Motor neuron (in vitro differentiated cells): ENCODE results near the gene TTYH3. TPM values are rescaled to one million over a fixed set of nuclear protein-coding genes. Genes with fewer than 3 reads are reported as not detected.
"Not testable (repeated sequence)": the region's sequence is repeated elsewhere in the genome, so short reads cannot be mapped to it uniquely, and the experiment has no call there.

ENCODE experiments used
- ATAC-seq, 8 experiments: fragments of 200-7000 bp; cut with Tn5 transposase; replicated peaks in 6 of 8; 2 replicates each; pipeline ENCODE4 v1.8.0; 2021; ENCODE audit warnings: mild to moderate bottlenecking in 8 of 8, moderate library complexity in 8 of 8
- H3K27ac ChIP-seq, 2 donors: fragments of 250-450 bp; sonication (Bioruptor Pico); 2 replicates each; pipeline ENCODE4 v1.9.0; 2021; ENCODE audit warnings: antibody characterized with exemption in 2 of 2, mild to moderate bottlenecking in 2 of 2, moderate library complexity in 1 of 2
- H3K4me1 ChIP-seq, 2 donors: fragments of 250-450 bp; sonication (Bioruptor Pico); replicated peaks in 1 of 2; 2 replicates each; pipeline ENCODE4 v1.6.1; 2021; ENCODE audit warnings: antibody characterized with exemption in 2 of 2, mild to moderate bottlenecking in 2 of 2, moderate library complexity in 1 of 2
- H3K4me3 ChIP-seq, 5 donors: fragments of 250-450 bp; sonication (Bioruptor Pico); 2 replicates each; pipeline ENCODE4 v1.9.0; 2021; ENCODE audit warnings: antibody characterized with exemption in 5 of 5, mild to moderate bottlenecking in 5 of 5, moderate library complexity in 4 of 5
- WGBS, 10 experiments: fragments of 450-650 bp; shearing (Covaris generic); methylation state at CpG; one replicate each; pipeline ENCODE4 v1.0.0; 2022; 5-methylcytosine and 5-hydroxymethylcytosine counted together
- in situ Hi-C, 9 experiments: fragments of 400-800 bp; cut with MboI; loops; one replicate each; pipeline ENCODE4 v1.15.0; 2021; ENCODE audit warnings: low sequenced_read_pairs in 9 of 9, low pct_unique_long_range_greater_than_20kb in 2 of 9; ENCODE audit not compliant: unreplicated experiment in 9 of 9
- total RNA-seq, 8 experiments: library from RNA; unstranded; fragments of 300-600 nt; gene quantifications; 2 replicates each; pipeline versions ENCODE4 v1.2.3 to v1.2.4, GENCODE V29; 2022

Gene TTYH3
- total RNA-seq, 8 experiments from 2014 or later, result 9.6 to 71.1 (median 37.5) TPM

DNA sequence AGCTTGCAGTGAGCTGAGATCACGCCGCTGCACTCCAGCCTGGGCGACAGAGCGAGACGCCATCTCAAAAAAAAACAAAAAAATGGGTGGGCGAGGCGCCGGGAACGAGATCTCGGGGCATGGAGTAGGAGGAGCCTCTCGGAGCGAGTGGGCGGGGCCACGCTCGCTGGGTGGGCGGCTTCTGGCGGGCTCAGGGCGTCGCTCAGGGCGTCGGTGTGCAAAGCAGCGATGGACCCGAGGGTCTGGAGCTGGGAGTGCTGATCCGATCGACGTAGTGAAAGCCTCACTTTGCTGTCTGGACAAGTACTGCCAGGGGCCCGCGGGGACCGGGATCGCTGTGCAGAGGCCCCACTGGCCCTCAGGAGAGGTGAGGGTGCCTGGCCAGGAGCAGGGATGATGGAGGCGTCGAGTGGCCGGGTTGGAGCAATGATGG is 33.6 kb downstream of the TTYH3 start:
- Histone ChIP-seq H3K4me3 (no peak overlapping the region), H3K27ac (no peak overlapping the region), H3K4me1 (peaks cover 2 to 19% of the 10 kb centered on the region in 2 donors)
- no peak for ATAC-seq
- in situ Hi-C loops, result no loop called here
- 90% methylated on average over 2 of the region's 33 CpGs; no CpG with 5 or more reads in 9 of the 10 experiments for WGBS, 10 experiments

DNA sequence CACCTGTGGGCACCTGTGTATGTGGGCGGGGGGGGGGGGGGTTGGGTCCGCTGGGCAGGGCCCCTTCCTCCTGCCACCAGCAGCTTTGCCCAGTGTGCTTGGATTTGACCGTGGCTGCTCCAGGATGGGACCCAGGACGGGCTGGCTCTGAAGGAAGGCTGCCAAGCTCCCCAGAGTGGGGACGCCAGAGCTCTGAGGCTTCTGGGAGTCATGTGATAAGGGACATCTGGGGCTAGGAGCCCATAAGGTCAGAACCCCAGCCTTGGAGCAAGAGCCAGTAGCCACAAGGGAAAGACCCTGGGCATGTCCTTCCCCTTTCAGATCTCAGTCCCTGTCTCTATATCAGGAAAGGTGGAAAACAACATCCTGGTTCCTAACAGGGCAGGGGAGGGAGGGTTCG is 34.4 kb downstream of the TTYH3 start:
- Histone ChIP-seq H3K4me1 (peaks cover 2 to 19% of the 10 kb centered on the region in 2 donors), H3K27ac (no peak overlapping the region), H3K4me3 (no peak overlapping the region)
- no peak for ATAC-seq
- in situ Hi-C loops, result no loop called here
- WGBS, 10 experiments, result no CpG with 5 or more reads among the region's 6 CpGs

DNA sequence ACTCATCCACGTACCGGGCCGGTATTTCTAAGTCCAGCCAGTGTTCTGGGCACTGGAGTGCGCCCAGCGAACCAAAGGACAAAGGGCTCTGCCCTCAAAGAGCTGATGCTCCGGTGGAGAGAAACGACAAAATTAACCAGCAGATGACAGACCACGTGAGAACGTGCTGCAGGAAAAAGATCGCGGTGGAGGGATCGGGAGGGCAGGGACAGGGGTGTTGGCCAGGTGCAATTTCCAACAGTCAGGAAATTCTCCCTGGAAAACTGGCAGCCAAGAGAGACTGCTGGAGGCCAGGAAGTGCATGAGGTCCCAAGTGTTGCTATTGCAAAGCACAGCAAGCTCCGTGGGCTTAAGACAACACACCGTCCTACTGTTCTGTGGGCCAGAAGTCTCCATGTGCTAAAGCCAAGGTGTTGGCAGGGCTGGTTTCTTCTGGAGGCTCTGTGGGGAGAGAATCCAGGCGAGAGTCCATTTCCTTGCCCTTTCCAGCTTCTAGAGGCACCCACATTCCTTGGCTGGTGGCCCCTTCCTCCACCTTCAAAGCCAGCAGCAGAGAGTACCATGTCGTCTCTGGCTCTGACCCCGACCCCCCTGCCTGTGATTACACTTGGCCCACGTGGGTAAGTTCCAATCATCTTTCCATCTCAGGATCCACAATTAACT is 34.9 kb downstream of the TTYH3 start:
- peaks cover 2 to 19% of the 10 kb centered on the region in 2 donors for H3K4me1 ChIP-seq
- no peak overlapping the region for H3K4me3 ChIP-seq
- no peak overlapping the region for H3K27ac ChIP-seq
- 0 to 100% (median 67%) methylated on average over 1 to 9 of the region's 18 CpGs; no CpG with 5 or more reads in 1 of the 10 experiments for WGBS, 10 experiments
- in situ Hi-C loops, result no loop called here
- no peak for ATAC-seq

DNA sequence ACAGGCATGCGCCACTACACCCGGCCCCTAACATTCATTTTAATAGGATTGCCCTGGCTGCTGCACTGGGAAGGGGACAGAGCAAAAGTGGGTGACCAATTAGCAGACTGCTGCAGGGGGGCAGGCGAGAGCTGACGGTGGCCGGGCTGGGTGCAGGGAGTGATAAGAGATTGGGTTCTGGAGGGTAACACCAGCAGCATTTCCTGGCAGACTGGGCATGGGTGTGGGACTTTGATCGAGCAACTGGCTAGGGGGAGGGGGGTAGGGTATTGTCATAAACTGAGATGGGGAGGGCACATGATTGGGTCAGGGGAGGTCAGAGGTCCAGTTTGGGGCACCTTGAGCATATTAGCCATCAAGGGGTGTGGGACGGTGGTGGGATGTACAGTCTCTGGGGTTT is 36.1 kb downstream of the TTYH3 start:
- peak in 2 of 8 experiments; percentile 1 to 2 for ATAC-seq
- H3K4me3 ChIP-seq, result no peak overlapping the region
- peaks cover 2 to 19% of the 10 kb centered on the region in 2 donors for H3K4me1 ChIP-seq
- 94 to 100% (median 100%) methylated on average over 1 to 5 of the region's 7 CpGs; no CpG with 5 or more reads in 7 of the 10 experiments for WGBS, 10 experiments
- H3K27ac ChIP-seq, result no peak overlapping the region
- in situ Hi-C loops, result no loop called here

DNA sequence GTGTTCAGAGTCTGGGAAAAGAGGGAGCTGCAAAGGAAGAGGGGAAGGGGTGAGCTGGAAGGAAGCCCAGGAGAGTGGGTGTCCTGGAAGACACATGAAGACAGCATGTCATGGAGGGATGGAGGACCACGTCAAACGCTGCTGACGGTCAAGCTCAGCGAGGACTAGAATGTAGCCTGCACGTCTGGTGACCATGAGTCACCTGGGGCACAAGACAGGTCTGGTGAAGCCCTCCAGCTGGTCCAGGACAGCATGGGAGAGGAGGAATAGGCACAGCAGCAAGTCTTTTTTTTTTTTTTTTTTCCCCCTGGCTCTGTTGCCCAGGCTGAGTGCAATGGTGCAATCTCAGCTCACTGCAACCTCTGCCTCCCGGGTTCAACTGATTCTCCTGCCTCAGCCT is 36.6 kb downstream of the TTYH3 start:
- WGBS, 10 experiments, result 41 to 90% (median 85%) methylated on average over 1 to 5 of the region's 6 CpGs; no CpG with 5 or more reads in 6 of the 10 experiments
- ATAC-seq, result peak in 5 of 8 experiments; percentile 6 to 47 (median 39)
- in situ Hi-C loops, result no loop called here
- no peak overlapping the region for H3K27ac ChIP-seq
- H3K4me3 ChIP-seq, result no peak overlapping the region
- H3K4me1 ChIP-seq, result peaks cover under 1 to 14% of the 10 kb centered on the region in 2 donors

DNA sequence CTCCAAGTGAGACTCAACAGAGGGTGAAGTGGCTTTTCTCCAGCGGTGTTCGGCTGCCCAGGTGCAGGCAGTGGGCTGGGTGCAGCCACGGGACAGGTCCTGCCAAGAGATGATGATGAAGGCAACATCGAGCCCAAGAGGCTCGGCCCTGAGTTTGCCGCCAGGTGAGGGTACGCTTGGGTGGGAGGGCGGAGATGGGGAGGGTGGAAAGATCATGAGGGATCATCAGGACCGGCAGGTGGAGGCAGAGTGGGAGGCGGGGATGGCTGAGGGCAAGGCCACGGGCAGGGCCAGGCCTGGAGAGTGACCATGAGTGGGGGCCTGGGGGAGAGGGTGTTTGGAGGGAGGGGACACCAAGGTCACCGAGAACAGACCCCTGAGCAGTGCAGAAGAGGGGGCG is 38.4 kb downstream of the TTYH3 start:
- peak in 2 of 8 experiments; percentile 2 to 3 for ATAC-seq
- in situ Hi-C loops, result no loop called here
- no CpG with 5 or more reads among the region's 13 CpGs for WGBS, 10 experiments
- no peak overlapping the region for H3K27ac ChIP-seq
- H3K4me1 ChIP-seq, result no peaks in the 10 kb centered on the region
- H3K4me3 ChIP-seq, result no peak overlapping the region

DNA sequence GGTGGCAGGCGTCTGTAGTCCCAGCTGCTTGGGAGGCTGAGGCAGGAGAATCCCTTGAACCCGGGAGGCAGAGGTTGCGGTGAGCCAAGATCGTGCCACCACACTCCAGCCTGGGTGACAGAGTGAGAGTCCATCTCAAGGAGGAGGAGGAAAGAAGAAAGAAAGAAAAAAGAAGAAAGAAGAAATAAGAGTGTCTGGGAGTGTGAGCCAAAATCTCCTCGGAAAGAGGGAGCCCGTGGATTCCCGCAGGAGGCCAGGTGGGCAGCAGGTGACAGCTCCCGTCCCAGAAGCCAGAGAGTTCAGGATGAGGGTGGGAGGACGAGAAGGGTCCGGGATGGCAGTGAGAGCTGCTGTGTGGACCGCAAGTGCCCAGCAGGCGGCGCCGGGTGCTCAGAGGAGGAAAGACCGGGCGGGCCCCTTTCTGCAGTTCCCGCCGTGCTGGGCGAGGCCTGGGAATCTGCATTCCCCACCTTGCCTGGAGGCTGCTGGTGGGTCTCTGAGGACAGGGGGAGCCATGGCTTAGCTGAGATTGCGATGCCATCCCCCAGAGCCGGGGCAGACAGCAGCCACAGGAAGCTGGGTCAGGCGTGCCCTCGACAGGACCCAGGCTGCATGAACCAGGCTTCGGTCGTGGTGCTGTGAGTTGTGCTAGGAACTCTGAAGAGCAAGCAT is 39.1 kb downstream of the TTYH3 start:
- Histone ChIP-seq H3K27ac (no peak overlapping the region), H3K4me1 (no peaks in the 10 kb centered on the region), H3K4me3 (no peak overlapping the region)
- 8 to 67% (median 44%) methylated on average over 1 to 6 of the region's 25 CpGs; no CpG with 5 or more reads in 1 of the 10 experiments for WGBS, 10 experiments
- peak; percentile 54 to 97 (median 74) for ATAC-seq
- in situ Hi-C loops, result no loop called here

DNA sequence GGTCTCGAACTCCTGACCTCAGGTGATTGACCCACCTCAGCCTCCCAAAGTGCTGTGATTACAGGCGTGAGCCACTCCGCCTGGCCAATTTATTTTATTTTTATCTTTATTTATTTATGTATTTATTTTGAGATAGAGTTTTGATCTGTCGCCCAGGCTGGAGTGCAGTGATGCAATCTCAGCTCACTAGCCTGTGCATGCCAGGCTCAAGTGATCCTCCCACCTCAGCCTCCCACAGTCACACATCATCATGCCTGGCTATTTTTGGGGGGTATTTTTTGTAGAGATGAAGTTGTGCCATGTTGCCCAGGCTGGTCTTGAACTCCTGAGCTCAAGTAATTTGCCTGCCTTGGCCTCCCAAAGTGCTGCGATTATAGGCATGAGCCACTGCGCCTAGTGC is 41.4 kb downstream of the TTYH3 start:
- H3K4me3 ChIP-seq, in situ Hi-C loops, ATAC-seq, H3K27ac ChIP-seq, H3K4me1 ChIP-seq: not testable (repeated sequence)
- WGBS, 10 experiments, result 50 to 94% (median 67%) methylated on average over 2 to 4 of the region's 6 CpGs; no CpG with 5 or more reads in 4 of the 10 experiments

DNA sequence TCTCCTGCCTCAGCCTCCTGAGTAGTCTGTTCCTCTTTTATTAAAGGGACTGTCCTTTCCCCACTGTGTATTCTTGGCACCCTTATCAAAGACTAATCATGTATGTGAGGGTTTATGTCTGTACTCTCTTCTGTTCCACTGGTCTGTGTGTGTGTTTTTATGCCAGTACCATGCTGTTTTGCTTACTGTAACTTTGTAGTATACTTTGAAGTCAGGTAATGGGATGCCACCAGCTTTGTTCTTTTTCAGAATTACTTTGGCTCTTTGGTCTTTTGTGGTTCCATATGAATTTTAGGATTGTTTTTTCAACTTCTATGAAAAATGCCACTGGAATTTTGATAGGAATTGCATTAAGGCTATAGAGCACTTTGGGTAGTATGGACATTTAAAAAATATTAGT is 42.1 kb downstream of the TTYH3 start:
- Histone ChIP-seq H3K4me1 (no peaks in the 10 kb centered on the region), H3K27ac (no peak overlapping the region), H3K4me3 (no peak overlapping the region)
- in situ Hi-C loops, result no loop called here
- no peak for ATAC-seq

DNA sequence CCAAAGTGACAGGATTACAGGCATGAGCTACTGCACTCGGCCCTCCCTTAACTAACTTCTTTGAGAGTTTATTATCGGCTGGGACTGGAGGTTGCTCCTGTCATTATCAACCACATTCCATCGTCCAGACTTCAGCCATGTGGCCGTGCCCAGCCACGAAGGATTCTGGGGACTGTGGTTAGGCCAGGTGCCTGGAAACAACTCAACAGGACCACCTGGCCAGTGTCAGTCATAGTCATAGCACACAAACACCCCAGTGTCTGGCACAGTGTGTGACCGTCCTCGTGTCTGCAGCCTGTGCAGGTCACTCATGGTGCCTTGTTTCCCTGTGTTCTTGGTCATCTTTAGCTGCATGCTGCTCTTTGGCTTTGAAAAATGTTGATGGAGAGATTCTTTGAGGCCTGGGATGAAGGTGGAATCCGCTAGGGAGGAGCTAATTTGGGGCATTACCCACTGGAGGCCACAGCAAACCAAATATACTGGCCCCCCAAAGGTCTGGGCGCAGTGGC is 43.5 kb downstream of the TTYH3 start:
- Histone ChIP-seq H3K4me1 (no peaks in the 10 kb centered on the region), H3K4me3 (no peak overlapping the region), H3K27ac (no peak overlapping the region)
- in situ Hi-C loops, result no loop called here
- ATAC-seq, result no peak
- WGBS, 10 experiments, result 29 to 100% (median 68%) methylated on average over 1 to 4 of the region's 9 CpGs; no CpG with 5 or more reads in 2 of the 10 experiments

DNA sequence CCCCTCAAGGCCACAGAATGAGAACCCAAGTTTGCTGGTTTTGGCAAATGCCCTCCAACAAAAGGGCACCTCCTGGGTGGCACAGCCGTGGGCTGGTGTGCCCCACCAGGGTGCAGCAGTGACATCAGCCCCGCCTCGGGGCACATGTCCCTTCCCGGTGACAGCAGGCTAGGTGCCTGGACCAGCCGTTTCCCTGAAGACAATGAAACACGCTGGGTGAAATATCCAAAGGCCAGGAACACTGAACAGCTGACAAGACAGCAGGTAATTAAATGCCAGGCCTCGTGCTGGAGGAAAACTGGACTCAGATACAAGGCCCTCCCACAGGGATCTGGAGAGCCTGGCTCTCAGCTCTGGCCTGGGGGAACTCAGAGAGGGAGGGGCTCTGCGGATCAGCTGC is 44.8 kb downstream of the TTYH3 start:
- no CpG with 5 or more reads among the region's 8 CpGs for WGBS, 10 experiments
- ATAC-seq, in situ Hi-C loops, H3K27ac ChIP-seq, H3K4me1 ChIP-seq, H3K4me3 ChIP-seq: not testable (repeated sequence)

DNA sequence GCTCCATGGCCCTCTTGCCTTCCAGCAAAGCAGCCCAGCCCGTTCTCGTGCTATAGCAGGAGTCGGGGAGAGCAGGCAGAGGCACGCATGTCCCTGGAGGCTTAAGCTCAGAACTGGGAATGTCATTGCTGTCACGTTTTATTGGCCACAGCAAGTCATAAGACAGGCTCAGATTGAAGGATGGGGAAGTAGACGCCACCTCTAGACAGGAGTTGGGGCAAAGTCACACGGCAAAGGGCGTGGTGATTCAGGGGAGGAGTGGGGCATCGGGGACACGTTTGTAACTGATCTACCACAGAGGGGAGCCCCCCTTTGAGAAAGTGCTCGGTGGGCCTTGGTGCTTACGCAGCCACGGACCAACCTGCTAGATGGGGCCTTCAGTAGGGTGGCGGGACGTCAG is 46.7 kb downstream of the TTYH3 start:
- H3K4me1 ChIP-seq, H3K27ac ChIP-seq, H3K4me3 ChIP-seq, in situ Hi-C loops, ATAC-seq: not testable (repeated sequence)
- no CpG with 5 or more reads among the region's 15 CpGs for WGBS, 10 experiments
